ENCODE data around the gene RNF43.

Gene RNF43

GRCh38 chr17:58417300-58418092 lies at the start of gene RNF43:
Gene RNF43, minus strand, starts transcription at chr17:58417534. Its CDS starts 1,957 bp downstream, at chr17:58415577.
- DNase-seq (ENCODE audit: extremely low read depth in 1 of 2, low read depth in 1 of 2), result peak; percentile 66 to 70

GRCh38 chr17:58455491-58455890 lies 38.2 kb upstream of the RNF43 start:
- no peak for DNase-seq (ENCODE audit: extremely low read depth in 1 of 2, low read depth in 1 of 2)

GRCh38 chr17:58452738-58453137 lies 35.4 kb upstream of the RNF43 start:
- DNase-seq (ENCODE audit: extremely low read depth in 1 of 2, low read depth in 1 of 2), result no peak

DNA sequence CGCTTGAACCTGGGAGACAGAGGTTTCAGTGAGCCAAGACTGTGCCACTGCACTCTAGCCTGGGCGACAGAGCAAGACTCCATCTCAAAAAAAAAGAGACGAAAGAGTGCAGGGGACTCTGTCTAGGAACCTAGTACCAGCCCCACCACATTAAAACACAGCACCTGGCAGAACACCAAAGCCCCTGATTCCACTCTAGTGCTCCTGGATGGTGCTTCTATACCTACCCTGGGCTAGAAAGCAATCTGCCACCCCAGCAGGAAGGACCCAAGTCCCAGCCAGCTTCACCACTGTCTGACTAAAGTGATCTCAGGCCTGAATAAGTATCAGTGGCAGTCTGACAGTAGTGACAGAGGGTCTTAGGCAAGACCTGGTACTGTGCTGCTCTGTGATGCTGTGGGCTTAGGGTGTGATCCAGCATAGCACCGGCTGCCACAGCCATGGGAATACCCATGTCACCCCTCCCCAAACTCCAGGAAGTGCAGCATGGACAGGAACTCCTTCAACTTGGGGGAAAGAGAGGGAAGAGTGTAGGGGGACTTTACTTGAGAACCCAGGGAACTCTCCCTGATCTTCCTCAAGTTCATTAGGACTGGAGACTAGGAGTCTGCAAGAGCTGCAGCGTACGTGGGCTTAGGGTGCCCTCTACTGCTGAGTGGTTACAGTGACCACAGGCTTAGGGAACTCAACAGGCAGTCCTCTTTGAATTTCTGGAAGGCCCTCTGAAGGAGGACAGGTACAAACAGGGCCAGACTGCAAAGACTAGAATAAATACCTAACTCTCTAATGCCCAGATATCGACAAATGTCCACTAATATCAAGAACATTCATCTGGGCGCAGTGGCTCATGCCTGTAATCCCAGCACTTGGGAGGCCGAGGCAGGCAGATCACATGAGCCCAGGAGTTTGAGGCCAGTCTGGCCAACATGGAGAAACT lies 30.0 kb upstream of the RNF43 start:
- peak; percentile 10 to 29 for DNase-seq (ENCODE audit: extremely low read depth in 1 of 2, low read depth in 1 of 2)

- no peak for DNase-seq (ENCODE audit: extremely low read depth in 1 of 2, low read depth in 1 of 2)
These were observed 28.8 kb upstream of the RNF43 start for GRCh38 chr17:58446086-58446485.

DNA sequence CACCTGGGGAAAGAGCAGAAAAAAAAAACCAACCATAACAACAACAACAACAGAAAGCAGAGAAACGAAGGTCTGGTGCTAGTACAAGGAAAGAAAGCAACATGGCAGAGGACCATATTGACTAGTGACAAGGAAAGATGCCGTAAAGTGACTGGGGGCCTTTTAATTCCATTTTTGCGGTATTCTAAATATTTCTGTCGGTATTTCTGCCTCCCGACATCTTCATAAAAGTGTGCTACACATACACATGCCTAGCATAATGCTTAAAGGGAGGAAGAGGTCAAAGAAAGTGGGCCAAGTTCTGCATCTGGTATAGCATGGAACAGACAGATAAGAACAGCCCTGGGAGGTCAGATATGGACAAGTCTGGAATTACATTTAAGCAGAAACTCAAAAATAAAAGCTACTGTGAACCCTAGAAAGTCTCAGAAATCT lies 19.5 kb upstream of the RNF43 start:
- no peak for DNase-seq (ENCODE audit: extremely low read depth in 1 of 2, low read depth in 1 of 2)

- DNase-seq (ENCODE audit: extremely low read depth in 1 of 2, low read depth in 1 of 2), result no peak
These were observed 18.9 kb upstream of the RNF43 start for GRCh38 chr17:58436245-58436644.

- DNase-seq (ENCODE audit: extremely low read depth in 1 of 2, low read depth in 1 of 2), result no peak
These were observed 15.7 kb upstream of the RNF43 start for GRCh38 chr17:58432806-58433573.

DNA sequence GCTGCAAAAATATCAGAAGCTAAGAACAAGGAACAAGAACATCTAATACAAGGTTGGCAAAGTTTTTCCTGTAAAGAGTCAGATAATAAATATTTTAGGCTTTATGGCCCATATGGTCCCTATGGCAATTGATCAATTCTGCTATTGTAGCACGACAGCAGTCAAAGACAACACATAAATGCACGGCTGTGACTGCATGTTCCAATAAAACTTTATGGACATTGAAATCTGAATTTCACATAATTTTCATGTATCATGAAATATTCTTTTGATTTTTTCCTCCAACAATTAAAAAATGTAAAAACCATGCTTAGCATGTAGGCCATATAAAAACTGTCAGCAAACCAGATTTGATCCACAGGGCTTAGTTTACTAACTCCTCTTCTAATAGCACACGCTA lies 10.5 kb upstream of the RNF43 start:
- DNase-seq (ENCODE audit: extremely low read depth in 1 of 2, low read depth in 1 of 2), result no peak

- DNase-seq (ENCODE audit: extremely low read depth in 1 of 2, low read depth in 1 of 2), result no peak
These were observed 4.4 kb upstream of the RNF43 start for GRCh38 chr17:58421711-58422110.

GRCh38 chr17:58420827-58421226 lies 3.5 kb upstream of the RNF43 start:
- no peak for DNase-seq (ENCODE audit: extremely low read depth in 1 of 2, low read depth in 1 of 2)

- no peak for DNase-seq (ENCODE audit: extremely low read depth in 1 of 2, low read depth in 1 of 2)
These were observed 416 bp downstream of the RNF43 start for GRCh38 chr17:58416937-58417299.

DNA sequence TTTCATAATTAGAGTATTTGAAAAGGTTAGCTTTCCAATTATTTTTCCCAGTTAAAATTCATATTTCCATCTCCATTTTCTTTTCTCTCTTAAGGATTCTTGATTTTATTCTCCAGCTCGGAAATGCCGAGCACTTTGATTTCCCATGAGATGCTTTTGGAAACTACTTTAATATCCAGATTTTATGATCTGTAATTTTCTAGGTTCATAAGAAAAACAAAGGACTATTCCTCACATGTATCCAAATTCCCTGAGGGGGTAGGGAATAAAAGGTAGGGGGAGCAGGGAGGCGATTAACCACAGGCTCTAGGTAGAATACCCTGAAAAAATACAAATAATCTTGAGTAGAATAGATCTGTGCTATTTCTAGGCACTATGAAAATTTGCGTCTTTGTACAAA lies 938 bp downstream of the RNF43 start:
- no peak for DNase-seq (ENCODE audit: extremely low read depth in 1 of 2, low read depth in 1 of 2)

DNA sequence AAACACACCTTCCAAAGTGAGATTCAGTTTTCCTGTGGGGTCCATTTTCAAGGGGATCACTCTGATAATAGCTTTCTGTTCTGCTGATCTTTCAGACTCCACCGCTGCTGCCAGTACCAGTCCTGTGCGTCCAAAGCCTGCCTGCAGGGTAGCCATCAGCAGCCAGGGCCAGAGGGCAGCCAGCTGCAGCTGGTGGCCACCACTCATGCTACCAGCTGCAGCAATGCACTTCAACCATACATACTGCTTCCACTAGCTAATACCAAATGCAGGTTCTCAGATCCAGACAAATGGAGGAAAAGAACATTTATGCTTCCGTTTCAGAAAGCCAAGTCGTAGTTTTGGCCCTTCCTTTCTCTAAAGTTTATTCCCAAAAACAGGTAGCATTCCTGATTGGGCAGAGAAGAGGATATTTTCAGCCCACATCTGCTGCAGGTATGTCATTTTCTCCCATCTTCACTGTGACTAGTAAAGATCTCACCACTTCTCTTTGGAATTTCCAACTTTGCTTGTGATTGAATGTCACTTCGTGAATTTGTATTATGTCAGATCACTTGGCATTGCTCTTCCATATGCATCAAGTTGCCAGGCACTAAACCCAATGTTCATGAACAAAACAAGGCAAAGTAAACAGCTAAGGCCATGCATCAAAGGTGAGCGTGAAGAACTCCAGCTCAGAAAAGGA lies 1.8 kb downstream of the RNF43 start:
- DNase-seq (ENCODE audit: extremely low read depth in 1 of 2, low read depth in 1 of 2), result no peak

- DNase-seq (ENCODE audit: extremely low read depth in 1 of 2, low read depth in 1 of 2), result no peak
These were observed 2.7 kb downstream of the RNF43 start for GRCh38 chr17:58414596-58414997.

DNA sequence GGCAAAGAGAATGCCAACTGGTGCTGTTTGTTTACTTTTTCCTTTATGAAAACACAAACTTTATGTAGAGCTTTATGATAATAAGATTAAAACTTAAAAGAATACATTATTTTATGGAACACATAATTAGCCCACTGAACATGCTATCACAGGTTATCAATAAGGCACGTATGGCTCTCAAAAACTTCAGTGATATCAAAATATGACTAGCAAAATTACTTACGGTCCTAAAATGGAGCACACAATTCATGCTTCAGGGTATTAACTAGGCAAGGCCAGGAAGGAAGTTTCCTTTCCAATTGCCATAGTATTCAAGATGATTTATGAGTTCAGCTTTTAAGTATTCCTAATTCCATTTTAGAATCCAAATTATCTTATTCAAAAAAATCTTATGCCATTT lies 3.6 kb downstream of the RNF43 start:
- no peak for DNase-seq (ENCODE audit: extremely low read depth in 1 of 2, low read depth in 1 of 2)

DNA sequence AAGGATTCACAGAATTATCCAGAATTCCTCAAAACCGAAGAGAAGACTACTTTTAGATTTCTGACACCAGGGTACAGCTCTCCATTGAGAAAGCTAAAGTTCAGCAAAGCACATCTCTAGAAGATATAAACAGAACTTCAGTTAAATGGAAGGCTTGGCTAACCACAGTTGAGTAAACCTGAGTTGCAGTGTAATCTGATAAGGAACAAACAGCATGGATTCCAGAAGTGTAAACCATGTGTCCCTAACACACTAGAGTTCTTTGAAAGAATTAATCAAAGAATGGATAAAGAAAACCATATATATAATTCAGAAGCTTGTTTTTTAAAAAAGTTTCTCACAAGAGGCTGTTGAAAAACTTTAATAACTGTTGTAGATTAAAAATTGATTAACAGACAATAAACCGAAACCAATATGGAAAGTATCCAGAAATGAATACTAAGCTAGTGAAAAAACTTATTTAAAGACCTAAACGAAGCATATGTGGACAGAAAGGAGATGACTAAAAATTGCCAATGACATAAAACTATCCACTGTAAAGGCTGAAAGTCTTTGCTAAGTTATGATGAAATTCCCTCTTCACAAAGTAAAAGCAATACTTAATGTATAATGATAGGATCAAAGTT lies 4.3 kb downstream of the RNF43 start:
- DNase-seq (ENCODE audit: extremely low read depth in 1 of 2, low read depth in 1 of 2), result no peak

DNA sequence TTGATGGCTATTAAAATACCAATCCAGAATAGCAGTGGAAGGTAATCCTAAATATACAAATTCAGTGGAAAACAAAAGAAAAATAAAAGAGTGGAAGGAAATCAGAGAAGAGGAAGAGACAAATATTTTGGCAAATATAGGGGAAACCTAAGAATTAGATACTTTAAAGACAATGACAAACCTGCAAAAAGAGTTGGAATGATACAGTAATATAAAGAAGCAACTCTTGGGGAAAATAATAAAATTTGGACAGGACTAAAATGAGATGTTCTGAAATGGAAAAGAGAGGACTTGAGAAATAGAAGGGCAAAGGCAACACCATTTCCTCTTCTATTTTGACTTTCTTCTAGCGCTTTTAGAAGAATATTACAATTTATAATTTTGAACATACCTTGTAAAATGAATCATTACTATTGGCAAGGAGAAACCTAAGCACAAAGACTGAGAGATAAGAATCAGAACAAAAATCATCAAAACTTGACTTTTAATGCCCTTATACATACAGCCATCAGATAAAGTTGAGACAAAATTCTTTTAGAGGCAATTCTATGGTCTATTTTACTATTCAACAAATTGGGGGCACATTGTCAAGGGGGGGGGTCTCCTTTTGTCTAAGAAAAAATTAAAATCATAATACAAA lies 5.2 kb downstream of the RNF43 start:
- no peak for DNase-seq (ENCODE audit: extremely low read depth in 1 of 2, low read depth in 1 of 2)

GRCh38 chr17:58411408-58411894 lies 5.9 kb downstream of the RNF43 start:
- DNase-seq (ENCODE audit: extremely low read depth in 1 of 2, low read depth in 1 of 2), result no peak
